GM18907 (cell line): ENCODE measurements around the gene EBF4.

Experiments
- ATAC-seq: cut with Tn5 transposase; IDR thresholded peaks from one replicate; pipeline ENCODE4 v1.9.1; 2021; ENCODE audit warnings: mild to moderate bottlenecking, moderate library complexity; ENCODE audit not compliant: unreplicated experiment

Gene EBF4

DNA sequence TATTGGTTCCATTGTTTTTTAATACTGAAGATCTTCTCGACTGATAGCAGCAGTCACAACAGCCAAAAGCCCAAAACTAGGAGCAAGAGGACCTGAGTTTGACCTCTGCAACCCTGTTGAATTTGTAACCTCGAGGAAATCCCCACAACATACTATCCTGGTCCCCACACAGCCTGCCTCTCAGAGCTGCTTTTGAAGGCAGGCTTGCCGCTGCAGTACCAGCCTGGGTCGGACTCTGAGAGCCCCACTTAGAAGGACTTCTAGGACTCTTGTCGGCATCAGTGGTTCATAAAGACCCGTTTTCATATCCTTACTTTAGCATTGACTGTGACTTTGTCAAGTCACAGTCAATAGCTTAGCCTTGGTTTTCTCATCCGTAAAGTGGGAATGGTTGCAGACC, 49.3 kb downstream of the EBF4 start:
- ATAC-seq = no peak

DNA sequence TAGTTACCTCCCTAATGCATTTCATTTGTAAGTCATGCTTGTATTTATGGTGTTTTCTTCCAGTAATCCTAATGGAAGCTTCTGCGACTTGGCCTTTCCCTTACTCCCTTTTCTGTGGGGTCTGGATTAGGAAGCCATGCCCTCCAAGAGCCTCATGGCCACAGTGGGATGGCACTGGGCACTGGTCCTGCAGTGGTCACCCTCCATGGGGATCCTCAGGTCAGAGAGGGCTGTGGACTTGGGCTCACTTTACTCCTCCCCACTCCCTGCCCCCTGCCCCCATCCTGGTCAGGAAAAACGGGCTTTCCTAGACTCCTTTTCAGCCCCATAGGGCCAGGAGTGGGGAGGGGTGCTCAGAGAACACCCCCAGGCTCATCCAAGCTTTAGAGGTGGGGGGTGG, 49.9 kb downstream of the EBF4 start:
- no peak for ATAC-seq

DNA sequence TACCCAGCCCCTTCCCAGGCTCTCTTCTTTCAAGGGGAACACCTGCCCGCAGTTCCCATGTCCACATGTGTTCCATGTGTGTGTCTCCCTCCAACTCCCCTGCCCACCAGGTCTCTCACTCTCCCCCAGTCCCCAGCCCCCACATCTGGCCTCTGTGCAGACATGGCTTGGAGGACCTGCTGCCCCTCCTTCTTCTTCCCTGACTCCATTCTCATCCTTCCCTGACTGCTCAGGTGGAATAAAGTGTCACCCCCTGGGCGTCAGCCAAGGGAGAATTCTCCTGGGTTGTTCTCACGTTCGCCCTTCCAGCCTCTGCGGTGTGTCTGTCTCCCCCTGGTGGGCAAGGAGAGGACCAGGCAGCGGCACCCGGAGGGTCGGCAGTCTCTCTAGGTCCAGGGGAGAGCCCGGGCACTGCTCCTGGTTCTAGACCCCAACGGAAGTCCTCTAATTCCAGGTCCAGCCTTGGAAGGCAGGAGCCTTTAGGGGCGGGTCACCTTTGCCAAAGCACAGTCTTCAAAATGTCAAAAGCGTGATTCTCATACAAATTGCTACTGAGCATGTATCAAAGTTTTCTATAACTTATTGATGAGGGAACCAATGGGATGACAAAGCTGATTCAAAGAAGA, 50.5 kb downstream of the EBF4 start:
- ATAC-seq = no peak

DNA sequence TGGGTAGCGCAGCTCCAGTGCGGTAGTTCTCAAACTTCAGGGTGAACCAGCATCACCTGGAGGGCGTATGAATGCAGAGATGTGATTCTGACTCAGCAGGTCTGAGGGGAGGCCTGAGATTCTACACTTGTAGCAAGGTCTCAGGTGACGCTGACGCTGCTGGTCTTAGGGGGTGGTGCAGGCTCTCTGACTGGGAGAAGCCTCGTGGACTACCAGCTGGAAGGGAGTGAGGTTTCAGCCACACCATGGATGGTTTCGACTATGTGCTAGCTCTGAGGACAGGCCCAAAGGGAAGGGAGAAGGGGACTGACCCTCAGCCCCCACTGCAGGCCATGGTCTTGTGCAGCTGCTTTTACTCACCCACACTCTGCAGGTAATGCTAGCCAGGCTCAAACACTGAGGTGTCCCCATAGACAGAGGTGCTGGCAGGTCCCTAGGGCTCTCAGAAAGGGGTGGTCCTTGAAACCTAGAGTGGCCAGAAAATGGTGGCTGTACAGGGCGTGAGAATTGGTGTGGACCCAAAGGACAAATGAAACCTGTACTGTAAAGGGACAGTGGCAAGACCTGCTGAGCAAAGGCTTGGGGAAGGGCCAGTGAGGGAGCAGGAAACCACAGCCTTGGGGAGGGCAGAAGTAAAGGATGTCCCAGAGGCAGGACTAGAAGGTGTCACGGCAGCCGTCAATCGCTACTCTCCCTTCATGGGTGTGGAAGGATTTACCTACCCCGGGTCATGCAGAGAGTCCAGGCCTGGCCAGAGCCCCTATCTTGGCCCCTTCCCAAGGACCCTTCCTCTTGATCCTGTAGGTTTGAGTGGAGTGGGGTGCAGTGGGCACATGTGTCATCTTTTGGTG, 52.7 kb downstream of the EBF4 start:
- no peak for ATAC-seq

DNA sequence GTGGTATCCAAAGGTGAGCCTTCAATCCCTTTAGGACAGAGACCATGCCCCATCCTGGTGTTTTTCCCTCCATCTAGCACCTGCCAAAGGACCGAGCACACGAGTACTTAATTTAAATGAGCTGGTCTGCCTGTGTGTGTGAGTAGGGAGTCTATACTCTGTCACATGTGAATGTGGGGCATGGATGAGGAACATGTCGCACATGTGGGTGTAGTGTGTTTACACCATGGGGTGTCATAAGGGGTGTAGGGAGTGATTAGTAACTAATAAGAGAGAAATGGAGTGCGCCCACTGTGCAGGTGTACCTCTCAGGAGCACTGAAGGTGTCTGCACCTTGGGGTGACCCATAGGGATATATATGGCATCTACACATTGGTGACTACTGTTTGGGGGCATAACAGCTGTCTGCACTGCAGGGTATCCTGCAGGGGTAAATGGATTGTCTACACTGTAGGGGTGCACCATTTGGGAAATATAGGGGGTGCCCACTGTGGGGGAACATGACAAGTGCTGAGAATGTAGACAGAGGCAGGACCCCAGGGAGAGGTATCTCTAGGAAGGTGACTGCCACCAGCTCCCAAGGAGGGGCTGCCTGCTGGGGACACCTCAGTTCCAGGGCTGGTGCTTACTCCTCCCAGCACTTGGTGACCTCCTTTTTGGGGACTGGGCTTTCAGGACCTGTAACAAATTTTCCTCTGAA, 53.5 kb downstream of the EBF4 start:
- no peak for ATAC-seq

DNA sequence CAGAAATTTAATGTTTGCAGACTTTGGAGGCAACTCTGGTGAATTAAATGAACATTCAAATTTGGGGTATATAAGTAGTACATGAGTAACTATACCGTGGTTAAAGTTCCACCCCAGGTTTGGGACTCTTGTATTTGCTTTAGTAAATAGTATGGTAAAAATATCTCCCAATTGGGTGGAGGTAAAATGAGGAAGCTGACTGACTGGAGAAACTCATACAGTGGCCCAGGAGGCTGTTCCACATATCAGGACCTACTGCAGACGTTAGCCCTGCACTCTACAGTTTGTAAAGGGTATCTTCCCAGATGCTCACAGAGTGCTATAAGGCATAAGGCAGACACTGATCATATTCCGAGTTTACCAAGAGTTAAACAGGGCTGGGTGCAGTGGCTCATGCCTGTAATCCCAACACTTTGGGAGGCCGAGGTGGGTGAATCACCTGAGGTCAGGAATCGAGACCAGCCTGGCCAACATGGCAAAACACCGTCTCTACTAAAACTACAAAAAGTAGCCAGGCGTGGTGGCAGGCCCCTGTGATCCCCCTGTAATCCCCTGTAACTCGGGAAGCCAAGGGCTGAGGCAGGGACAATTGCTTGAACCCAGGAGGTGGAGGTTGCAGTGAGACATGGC, 54.2 kb downstream of the EBF4 start:
- no peak for ATAC-seq

DNA sequence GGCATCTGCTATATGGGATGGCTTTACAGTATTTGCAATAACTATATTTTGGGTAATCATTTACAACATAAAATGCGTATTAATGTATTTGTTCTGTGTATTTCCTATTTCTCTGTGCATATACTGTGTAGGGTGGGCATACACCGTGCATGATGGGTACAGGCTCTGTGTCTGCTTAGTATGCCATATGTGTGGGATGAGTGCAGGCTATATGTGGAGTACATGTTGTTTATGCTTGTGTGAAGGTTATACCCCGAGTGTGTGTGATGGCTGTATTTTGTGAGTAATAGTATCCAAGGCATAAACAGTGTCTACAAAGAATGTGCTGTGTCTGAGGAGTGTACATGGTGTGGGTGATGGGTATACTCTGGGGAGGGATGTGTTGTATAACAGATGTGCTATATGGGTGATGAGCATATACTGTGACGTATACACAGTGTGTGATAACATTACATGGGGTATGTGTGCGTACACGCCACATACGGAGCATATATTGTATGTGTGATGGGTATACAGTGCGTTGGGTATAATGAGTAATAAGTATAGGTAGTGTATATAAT, 55.2 kb downstream of the EBF4 start:
- ATAC-seq = no peak

DNA sequence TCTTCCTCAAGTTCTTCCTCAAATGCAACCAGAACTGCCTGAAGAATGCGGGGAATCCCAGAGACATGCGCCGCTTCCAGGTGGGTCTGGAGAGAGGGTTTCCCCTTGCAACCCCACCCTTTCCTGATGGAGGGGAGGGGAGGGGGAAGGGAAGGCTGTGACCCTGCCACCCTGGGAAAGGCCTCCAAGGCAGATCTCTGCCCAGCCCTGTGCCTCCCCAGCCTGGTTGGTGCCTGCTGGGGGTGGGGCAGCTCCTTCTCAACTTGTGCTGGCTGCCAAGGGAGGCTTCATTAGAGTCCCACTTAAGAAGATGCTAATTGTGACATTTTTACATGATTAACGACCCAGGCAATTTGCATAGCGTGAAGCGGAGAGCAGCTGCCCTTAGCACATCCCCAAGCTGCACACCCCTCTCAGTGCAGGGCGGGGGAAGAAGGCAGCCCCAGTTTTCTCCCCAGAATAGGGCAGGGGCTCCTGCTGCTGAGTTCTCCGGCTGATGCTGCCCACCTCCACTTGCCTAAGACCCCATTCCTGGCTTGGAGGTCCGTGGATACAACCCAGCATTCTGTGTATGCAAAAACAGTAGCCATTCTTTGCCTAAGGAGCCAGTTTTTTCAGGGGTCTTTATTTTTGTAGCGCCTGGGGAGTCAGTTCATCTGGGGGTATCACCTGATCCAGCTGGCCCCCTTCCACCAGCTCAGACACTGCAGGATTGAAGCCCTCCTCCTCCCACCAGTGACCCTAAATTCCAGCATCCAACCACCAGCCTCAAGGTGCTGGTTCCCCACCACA, 56.2 kb downstream of the EBF4 start:
- no peak for ATAC-seq

DNA sequence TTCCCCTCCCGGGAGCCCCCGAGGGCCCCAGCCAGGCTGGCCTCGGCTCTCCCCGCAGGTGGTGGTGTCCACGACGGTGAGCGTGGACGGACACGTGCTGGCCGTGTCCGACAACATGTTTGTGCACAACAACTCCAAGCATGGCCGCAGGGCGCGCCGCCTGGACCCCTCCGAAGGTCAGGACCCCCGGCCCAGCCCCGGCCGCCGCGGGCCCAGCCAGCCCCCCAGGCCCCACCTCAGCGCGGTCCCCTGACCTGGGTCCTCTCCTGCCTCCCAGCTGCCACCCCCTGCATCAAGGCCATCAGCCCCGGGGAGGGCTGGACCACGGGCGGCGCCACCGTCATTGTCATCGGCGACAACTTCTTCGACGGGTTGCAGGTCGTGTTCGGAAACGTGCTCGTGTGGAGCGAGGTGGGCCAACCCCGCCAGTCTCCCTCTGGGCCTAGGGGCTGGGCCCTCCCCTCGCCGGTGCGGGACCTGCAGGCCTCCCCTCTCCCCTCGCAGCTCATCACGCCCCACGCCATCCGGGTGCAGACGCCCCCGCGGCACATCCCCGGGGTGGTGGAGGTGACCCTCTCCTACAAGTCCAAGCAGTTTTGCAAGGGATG, 56.9 kb downstream of the EBF4 start:
- ATAC-seq = no peak

DNA sequence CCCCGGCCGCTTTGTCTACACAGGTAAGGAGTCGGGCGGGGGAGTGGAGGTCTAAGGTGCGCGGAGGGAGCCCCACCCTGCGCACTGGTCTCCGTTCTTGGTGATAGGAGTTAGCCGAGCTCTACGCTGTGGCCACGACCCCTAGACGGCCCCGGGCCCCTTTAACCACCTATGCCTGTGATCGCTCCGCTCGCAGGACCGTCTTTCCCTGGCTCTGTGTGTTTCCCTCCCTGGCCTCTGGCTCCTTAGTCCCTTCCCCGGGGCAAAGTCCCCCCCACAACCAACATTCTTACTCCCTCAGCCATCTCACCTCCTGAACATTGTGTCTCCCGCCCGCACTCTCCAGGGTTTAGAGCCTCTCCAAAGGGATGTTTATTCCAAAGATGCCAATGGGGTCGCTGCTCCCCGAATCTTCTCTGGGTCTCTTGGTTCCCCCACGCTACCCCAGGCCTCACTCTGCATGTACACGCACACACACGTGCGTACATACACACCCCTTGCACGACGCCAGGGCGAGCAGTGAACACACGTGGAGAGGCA, 57.4 kb downstream of the EBF4 start:
- ATAC-seq = no peak

DNA sequence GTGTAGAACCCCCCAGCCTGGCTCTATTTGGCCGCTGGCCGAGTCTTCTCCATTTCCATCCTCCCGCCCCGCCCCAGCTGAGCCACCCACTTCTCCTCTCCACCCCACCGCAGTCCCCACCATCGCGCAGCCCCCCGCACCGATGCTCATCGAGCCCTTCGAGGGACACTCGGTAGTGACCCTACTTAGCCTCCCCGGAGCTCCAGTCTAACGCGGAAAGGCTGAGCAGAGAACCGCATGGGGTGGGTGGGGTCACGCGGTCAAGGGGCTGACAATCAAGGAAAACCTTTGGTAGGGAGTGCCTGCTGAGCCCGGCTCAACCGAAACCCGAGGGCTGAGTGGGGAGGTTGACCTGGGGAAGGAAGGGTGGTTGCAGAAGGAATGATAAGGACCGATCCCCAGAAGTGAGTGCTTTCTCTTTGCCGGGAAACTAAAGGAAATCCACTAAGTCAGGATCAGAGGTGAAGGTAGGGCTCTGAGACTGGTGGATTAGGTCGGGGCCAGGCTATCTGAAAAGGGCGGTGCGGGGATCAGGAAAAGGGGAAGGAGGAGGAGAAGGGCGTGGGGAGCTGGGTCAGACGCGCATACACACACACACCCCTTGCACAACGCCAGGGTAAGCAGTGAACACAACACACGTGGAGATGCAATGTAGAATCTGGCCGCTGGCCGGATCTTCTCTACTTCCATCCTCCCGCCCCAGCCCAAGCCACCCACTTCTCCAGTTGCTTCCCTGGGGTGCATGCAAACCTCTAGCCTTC, 58.1 kb downstream of the EBF4 start:
- ATAC-seq = no peak

DNA sequence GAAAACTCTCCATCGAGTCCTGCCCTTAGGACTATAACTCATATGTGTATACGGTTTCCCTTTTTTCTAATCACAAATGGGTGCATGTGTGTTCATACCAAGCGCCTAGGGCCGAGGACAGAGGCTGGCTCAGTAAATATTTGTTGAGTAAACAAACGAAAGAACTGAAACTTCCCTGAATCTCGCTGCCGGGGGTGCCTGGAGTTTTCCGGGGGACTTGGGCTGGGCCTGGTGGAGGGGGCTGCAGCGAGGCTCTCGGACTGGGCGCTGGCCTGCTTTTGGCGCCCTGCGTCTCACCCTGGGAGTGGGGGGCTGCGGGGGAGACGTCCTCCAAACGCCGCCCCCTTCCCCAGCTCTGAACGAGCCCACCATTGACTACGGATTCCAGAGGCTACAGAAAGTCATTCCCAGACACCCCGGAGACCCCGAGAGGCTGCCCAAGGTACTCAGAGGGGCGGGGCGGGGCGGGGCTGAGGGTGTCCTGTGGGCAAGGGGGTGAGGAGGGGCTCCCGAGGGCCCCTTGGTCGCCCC, 58.8 kb downstream of the EBF4 start:
- no peak for ATAC-seq

DNA sequence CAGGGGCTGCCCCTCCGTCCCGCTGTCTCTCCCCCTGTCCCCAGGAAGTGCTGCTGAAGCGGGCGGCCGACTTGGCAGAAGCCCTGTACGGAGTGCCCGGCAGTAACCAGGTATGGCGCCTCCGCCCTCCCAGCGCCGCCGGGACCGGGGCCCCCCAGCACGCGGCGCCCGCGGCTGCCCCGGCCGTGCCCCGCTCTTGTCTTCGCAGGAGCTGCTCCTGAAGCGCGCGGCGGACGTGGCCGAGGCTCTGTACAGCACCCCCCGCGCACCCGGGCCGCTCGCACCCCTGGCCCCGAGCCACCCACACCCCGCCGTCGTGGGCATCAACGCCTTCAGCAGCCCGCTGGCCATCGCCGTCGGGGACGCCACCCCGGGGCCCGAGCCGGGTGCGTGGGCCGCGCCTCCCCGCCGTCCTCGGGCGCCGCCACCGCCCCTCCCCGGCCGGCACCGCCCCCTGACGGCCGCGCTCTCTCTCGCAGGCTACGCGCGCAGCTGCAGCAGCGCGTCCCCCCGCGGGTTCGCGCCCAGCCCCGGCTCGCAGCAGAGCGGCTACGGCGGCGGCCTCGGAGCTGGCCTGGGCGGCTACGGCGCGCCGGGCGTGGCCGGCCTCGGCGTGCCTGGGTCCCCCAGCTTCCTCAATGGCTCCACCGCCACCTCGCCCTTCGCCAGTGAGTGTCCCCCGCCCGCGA, 59.4 kb downstream of the EBF4 start:
- ATAC-seq = no peak

DNA sequence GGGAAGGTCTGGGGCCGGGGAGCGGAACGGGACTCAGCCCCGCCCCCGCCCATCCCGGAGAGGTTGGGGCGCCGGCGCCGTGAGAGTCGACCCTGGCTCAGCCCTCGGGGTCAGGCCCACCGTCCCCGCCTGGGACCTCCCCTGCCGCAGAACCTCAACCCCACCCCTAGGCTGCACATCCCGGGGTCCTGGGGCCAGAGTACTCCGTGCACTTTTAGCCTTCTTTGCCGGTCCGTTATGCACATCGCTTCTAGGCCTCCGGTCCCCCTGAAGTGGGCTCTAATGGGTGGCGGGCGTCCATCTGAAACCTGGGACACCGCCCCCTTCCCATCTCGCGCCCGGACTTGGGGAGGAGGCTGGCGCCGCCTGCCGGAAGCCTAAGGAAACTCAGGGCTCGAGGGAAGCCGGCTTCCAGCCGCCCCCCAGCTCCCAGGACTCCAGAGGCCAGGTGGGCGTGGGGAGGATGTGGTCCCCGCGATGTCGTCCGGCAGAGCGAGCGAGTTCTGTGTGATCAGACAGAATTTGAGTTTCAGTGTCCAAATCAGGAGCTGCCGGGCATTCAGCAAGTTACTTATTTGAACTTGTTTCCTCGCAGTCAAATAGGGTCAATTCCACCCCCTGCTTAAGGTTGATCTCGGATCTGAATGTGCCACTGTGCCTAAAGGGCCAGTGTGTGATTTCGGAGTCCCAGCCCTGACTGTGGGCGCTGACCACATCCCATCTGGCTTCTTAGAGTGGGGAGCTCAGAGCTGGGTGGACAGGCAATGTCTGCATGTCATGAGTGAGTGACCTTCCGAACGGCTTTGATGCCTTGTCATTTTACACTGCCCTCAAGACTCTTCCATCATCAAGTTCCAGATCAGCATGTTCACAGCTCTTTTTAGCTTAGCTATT, 60.2 kb downstream of the EBF4 start:
- ATAC-seq = no peak

DNA sequence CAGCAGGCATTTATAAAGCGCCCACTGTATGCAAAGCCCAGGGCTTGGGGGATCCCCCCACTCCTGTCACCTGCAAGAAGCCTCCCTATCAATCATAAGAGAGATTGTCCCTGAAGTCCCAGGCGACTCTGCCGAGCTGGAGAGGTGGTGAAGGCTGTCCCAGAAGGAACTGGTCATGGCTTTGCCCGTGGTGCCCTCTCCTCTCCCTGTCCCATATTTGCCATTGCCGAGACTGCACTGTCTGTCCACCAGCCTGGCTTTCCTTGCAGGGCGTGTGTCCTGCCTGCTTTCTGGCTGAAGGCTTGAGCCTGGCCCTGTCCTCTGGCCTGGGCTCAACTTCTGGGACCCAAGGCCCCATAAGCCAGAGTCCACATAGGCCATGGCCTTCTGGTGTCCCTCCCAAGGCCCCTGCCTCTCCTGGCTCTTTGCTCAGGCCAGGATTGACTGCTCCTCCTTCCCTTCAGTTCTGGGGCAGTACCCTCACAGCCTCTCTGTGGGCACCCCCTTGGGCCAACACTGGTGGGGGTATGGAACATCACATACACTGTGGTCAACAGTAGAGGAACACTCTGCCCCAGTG, 61.0 kb downstream of the EBF4 start:
- no peak for ATAC-seq

DNA sequence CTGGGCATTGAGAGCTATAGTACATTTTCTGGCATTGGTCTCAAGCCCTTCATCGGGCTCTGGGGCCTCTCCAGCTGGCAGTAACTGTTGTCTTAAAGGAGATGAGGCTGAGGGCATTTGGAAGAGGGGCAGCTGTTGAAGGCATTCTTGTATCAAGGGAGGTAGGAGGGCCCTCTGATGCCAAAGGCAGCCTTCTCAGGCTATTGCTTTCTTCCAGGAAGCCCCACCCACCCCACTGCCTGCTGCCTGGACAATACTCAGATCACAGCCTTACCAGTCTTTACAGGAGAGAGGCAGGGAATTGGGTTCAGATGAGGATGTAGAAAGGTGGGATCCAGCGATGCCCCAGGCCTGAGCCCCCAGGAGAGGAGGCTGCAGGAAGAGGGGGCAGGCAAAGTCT, 61.8 kb downstream of the EBF4 start:
- ATAC-seq = no peak
